Transverse colon (tissue), 4 donors: ENCODE data around the gene CACFD1. TPM values are rescaled to one million over a fixed set of nuclear protein-coding genes. Genes with fewer than 3 reads are reported as not detected.

Experiments used
- DNase-seq: peaks from one replicate; pipeline ENCODE4 v3.0.0-alpha.2; 2019
- H3K27ac ChIP-seq, 4 donors: fragments of 200-600 bp; sonication (generic); 2 replicates each; pipeline ENCODE4 v1.5.1; 2016 to 2018; ENCODE audit warnings: inconsistent platforms in 4 of 4
- H3K27me3 ChIP-seq: fragments of 200-600 bp; sonication (generic); 2 replicates; pipeline ENCODE4 v1.5.1; 2017; ENCODE audit warnings: inconsistent platforms
- H3K36me3 ChIP-seq, 4 donors: fragments of 200-600 bp; sonication (generic); 2 replicates each; pipeline ENCODE4 v1.5.1; 2017 to 2019; ENCODE audit warnings: inconsistent platforms in 4 of 4
- H3K4me1 ChIP-seq, 4 donors: fragments of 200-600 bp; sonication (generic); 2 replicates each; pipeline ENCODE4 v1.5.1; 2017 to 2020; ENCODE audit warnings: inconsistent platforms in 4 of 4
- H3K4me3 ChIP-seq, 4 donors: fragments of 200-600 bp; sonication (generic); 1 replicate in 1 of 4; 2 replicates in 3 of 4; pipeline versions ENCODE4 v1.5.1 to v1.6.1; 2017 to 2019; ENCODE audit warnings: inconsistent platforms in 4 of 4
- H3K9me3 ChIP-seq, 2 donors: fragments of 200-600 bp; sonication (generic); 2 replicates each; pipeline ENCODE4 v1.5.1; 2017 to 2019; ENCODE audit warnings: inconsistent platforms in 2 of 2
- EP300 ChIP-seq: sonication (generic); formaldehyde crosslinking; IDR thresholded peaks from one replicate; pipeline ENCODE4 v1.6.1; 2017; ENCODE audit warnings: antibody characterized with exemption, low read depth
- POLR2A ChIP-seq: fragments of 450-650 bp; IDR thresholded peaks from one replicate; pipeline ENCODE4 v1.6.1; 2016; ENCODE audit warnings: antibody characterized with exemption, mild to moderate bottlenecking, moderate library complexity
- POLR2AphosphoS5 ChIP-seq, 3 donors: sonication (generic); formaldehyde crosslinking; IDR thresholded peaks; one replicate each; pipeline ENCODE4 v1.6.1; 2016; ENCODE audit warnings: antibody characterized with exemption in 3 of 3
- WGBS, 2 donors: methylation state at CpG; one replicate each; pipeline ENCODE4 v1.1.5; 2018; ENCODE audit warnings: low coverage in 1 of 2; 5-methylcytosine and 5-hydroxymethylcytosine counted together
- in situ Hi-C, 4 donors: fragments of 200-750 bp; cut with MboI; loops; one replicate each; pipeline versions ENCODE4 v1.15.0 to v1.15.1; 2017; ENCODE audit warnings: low sequenced_read_pairs in 3 of 4, low pct_ligation_motif_present in 1 of 4, low pct_unique_long_range_greater_than_20kb in 1 of 4
- intact Hi-C: fragments of 100-400 bp; cut with DNase I; formaldehyde crosslinking; loops from one replicate; pipeline ENCODE4 v1.15.1; 2023; ENCODE audit warnings: low total_unique reads
- total RNA-seq, 4 donors: library from RNA; depleted of rRNA; stranded (reverse); fragments of >200 nt; gene quantifications; one replicate each; pipeline ENCODE4 v1.1.0, GENCODE V29; 2016
- TF ChIP-seq, protein P1 (sequence below), 5 experiments: fragments of 200-600 bp in 3 of 5; fragments of 450-650 bp in 2 of 5; sonication (generic) in 3 of 5; IDR thresholded peaks; 1 replicate in 2 of 5; 2 replicates in 3 of 5; pipeline ENCODE4 v1.5.1; 2016 to 2017; ENCODE audit warnings: antibody characterized with exemption in 5 of 5, inconsistent platforms in 3 of 5, mild to moderate bottlenecking in 2 of 5, moderate library complexity in 1 of 5

The CACFD1 gene
- total RNA-seq, 4 donors from 2014 or later: 44.6 to 153 (median 80.0) TPM

GRCh38 chr9:133452562-133452961, 7.2 kb upstream of the CACFD1 start:
- TF ChIP-seq, protein P1, sequence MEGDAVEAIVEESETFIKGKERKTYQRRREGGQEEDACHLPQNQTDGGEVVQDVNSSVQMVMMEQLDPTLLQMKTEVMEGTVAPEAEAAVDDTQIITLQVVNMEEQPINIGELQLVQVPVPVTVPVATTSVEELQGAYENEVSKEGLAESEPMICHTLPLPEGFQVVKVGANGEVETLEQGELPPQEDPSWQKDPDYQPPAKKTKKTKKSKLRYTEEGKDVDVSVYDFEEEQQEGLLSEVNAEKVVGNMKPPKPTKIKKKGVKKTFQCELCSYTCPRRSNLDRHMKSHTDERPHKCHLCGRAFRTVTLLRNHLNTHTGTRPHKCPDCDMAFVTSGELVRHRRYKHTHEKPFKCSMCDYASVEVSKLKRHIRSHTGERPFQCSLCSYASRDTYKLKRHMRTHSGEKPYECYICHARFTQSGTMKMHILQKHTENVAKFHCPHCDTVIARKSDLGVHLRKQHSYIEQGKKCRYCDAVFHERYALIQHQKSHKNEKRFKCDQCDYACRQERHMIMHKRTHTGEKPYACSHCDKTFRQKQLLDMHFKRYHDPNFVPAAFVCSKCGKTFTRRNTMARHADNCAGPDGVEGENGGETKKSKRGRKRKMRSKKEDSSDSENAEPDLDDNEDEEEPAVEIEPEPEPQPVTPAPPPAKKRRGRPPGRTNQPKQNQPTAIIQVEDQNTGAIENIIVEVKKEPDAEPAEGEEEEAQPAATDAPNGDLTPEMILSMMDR (IDR thresholded peaks at IDR 0.05): no peak
- TF ChIP-seq POLR2A: no peak
- no peak for TF ChIP-seq POLR2AphosphoS5 (IDR thresholded peaks at IDR 0.05)
- TF ChIP-seq EP300: no peak
- Histone ChIP-seq H3K4me1 (peaks cover 0 to 5% (median 0%) of the 10 kb centered on the region in 4 donors), H3K4me3 (no peak overlapping the region), H3K27me3 (no peaks in the 10 kb centered on the region), H3K9me3 (no peaks in the 10 kb centered on the region), H3K36me3 (no peaks in the 10 kb centered on the region), H3K27ac (no peak overlapping the region)
- in situ Hi-C loops: no loop called here
- DNase-seq: no peak
- intact Hi-C loops: no loop called here
- WGBS, 2 donors: 89% methylated on average over 7 of the region's 7 CpGs; no CpG with 5 or more reads in 1 of the 2 donors

GRCh38 chr9:133453651-133454050, 6.1 kb upstream of the CACFD1 start:
- in situ Hi-C loops: no loop called here

GRCh38 chr9:133454325-133454724, 5.5 kb upstream of the CACFD1 start:
- in situ Hi-C loops: no loop called here
- no peak overlapping the region for H3K4me3 ChIP-seq
- no peak for TF ChIP-seq POLR2A
- TF ChIP-seq, protein P1 (IDR thresholded peaks at IDR 0.05): no peak
- no peak for TF ChIP-seq POLR2AphosphoS5 (IDR thresholded peaks at IDR 0.05)
- TF ChIP-seq EP300: no peak
- DNase-seq: no peak
- 89% methylated on average over 19 of the region's 19 CpGs; no CpG with 5 or more reads in 1 of the 2 donors for WGBS, 2 donors
- H3K27ac ChIP-seq: no peak overlapping the region
- H3K36me3 ChIP-seq: no peaks in the 10 kb centered on the region
- intact Hi-C loops: no loop called here
- H3K9me3 ChIP-seq: no peaks in the 10 kb centered on the region
- H3K4me1 ChIP-seq: peaks cover 0 to 13% (median 5%) of the 10 kb centered on the region in 4 donors
- no peaks in the 10 kb centered on the region for H3K27me3 ChIP-seq

More at GRCh38 chr9:133453651-133454050, 6.1 kb upstream of the CACFD1 start:
- DNase-seq: no peak
- no peak for TF ChIP-seq POLR2AphosphoS5 (IDR thresholded peaks at IDR 0.05)
- Histone ChIP-seq H3K9me3 (no peaks in the 10 kb centered on the region), H3K4me1 (peaks cover 0 to 6% (median 0%) of the 10 kb centered on the region in 4 donors), H3K27me3 (no peaks in the 10 kb centered on the region), H3K36me3 (no peaks in the 10 kb centered on the region), H3K4me3 (no peak overlapping the region), H3K27ac (no peak overlapping the region)
- intact Hi-C loops: no loop called here
- 71 to 100% methylated on average over 1 to 11 of the region's 11 CpGs for WGBS, 2 donors

- Histone ChIP-seq H3K36me3 (no peaks in the 10 kb centered on the region), H3K4me3 (no peak overlapping the region), H3K4me1 (peaks cover 0 to 9% (median 6%) of the 10 kb centered on the region in 4 donors), H3K27me3 (no peaks in the 10 kb centered on the region), H3K27ac (no peak overlapping the region), H3K9me3 (no peaks in the 10 kb centered on the region)
- no peak for DNase-seq
- in situ Hi-C loops: no loop called here
- intact Hi-C loops: no loop called here
- 93% methylated on average over 20 of the region's 20 CpGs; no CpG with 5 or more reads in 1 of the 2 donors for WGBS, 2 donors
- TF ChIP-seq EP300 (no peak), POLR2A (no peak), POLR2AphosphoS5 (IDR thresholded peaks at IDR 0.05) (no peak)
- TF ChIP-seq, protein P1 (IDR thresholded peaks at IDR 0.05): no peak
Observed at GRCh38 chr9:133454943-133455673, 4.7 kb upstream of the CACFD1 start.
